HCT116 (cell line): ENCODE data around the gene PHC1. TPM values are rescaled to one million over a fixed set of nuclear protein-coding genes. Genes with fewer than 3 reads are reported as not detected.

Source experiments
- ATAC-seq: fragments of 200-7000 bp; cut with Tn5 transposase; 2 replicates; pipeline ENCODE4 v1.9.1; 2020; ENCODE audit warnings: mild to moderate bottlenecking, moderate library complexity
- BruUV-seq: library from RNA; stranded (reverse); fragments of 400-500 nt; replicated peaks from 2 replicates; lab custom pipeline; 2021; lab: Mats Ljungman, UMichigan
- CTCF ChIA-PET: fragments of 300-600 bp; sonication (Branson Sonifier 250); formaldehyde crosslinking; loops from one replicate; lab custom pipeline; 2021; ENCODE audit warnings: antibody characterized with exemption; lab: Charles Lee
- POLR2A ChIA-PET: fragments of 300-600, 350-600 bp; sonication (Branson Sonifier 250); formaldehyde crosslinking; loops from one replicate; lab custom pipeline; 2021; ENCODE audit warnings: antibody characterized with exemption; lab: Charles Lee
- RAD21 ChIA-PET, 2 experiments: fragments of 300-600 bp; sonication (Branson Sonifier 250); formaldehyde crosslinking; loops; one replicate each; lab custom pipeline; 2023; ENCODE audit warnings: low total read pairs in 2 of 2; ENCODE audit not compliant: uncharacterized antibody in 2 of 2, unreplicated experiment in 2 of 2, low non-redundant PET in 1 of 2; lab: Charles Lee
- DNase-seq: peaks from one replicate; pipeline ENCODE4 v3.0.0-alpha.2; 2010; ENCODE audit warnings: low read depth, low spot score
- H2AFZ ChIP-seq: fragments of 200-600 bp; shearing (Covaris generic), sonication (generic); 2 replicates; pipeline ENCODE4 v1.6.1; 2017; ENCODE audit warnings: low read depth, mixed run types, mixed read lengths, antibody characterized with exemption, low read length; ENCODE audit not compliant: poor library complexity, severe bottlenecking
- H3K27ac ChIP-seq: 2 replicates; pipeline ENCODE4 v1.5.1; 2012; ENCODE audit warnings: low read depth, low read length
- H3K27me3 ChIP-seq: fragments of 200-600 bp; sonication (generic); 2 replicates; pipeline ENCODE4 v1.6.1; 2016; ENCODE audit warnings: mixed run types, low read length, mixed read lengths; ENCODE audit not compliant: insufficient read depth
- H3K36me3 ChIP-seq, 2 experiments: fragments of 200-500 bp in 1 of 2; fragments of 200-600 bp in 1 of 2; sonication (Bioruptor generic) in 1 of 2; sonication (generic) in 1 of 2; 2 replicates each; pipeline versions ENCODE4 v1.5.1 to v1.6.1; 2014 to 2016; ENCODE audit warnings: low read length in 2 of 2, inconsistent platforms in 1 of 2, mixed read lengths in 1 of 2, mixed run types in 1 of 2; ENCODE audit not compliant: insufficient read depth in 2 of 2, control insufficient read depth in 1 of 2
- H3K4me1 ChIP-seq, 2 experiments: fragments of 200-600 bp in 1 of 2; sonication (generic) in 1 of 2; 2 replicates each; pipeline versions ENCODE4 v1.5.1 to v1.6.1; 2012 to 2017; ENCODE audit warnings: low read length in 2 of 2, inconsistent platforms in 1 of 2, mild to moderate bottlenecking in 1 of 2, mixed read lengths in 1 of 2, mixed run types in 1 of 2, moderate library complexity in 1 of 2; ENCODE audit not compliant: insufficient read depth in 2 of 2, control insufficient read depth in 1 of 2
- H3K4me2 ChIP-seq: fragments of 200-600 bp; sonication (generic); 2 replicates; pipeline ENCODE4 v1.6.1; 2017; ENCODE audit warnings: mixed run types, low read length, mixed read lengths
- H3K4me3 ChIP-seq, 2 experiments: fragments of 200-600 bp in 1 of 2; sonication (generic) in 1 of 2; replicated peaks in 1 of 2; 2 replicates each; pipeline ENCODE4 v1.5.1; 2011 to 2016; ENCODE audit warnings: low read length in 2 of 2, control low read depth in 1 of 2, low read depth in 1 of 2, mild to moderate bottlenecking in 1 of 2, mixed read lengths in 1 of 2, mixed run types in 1 of 2
- H3K79me2 ChIP-seq: fragments of 200-600 bp; sonication (generic); 2 replicates; pipeline ENCODE4 v1.6.1; 2017; ENCODE audit warnings: mild to moderate bottlenecking, mixed run types, low read length, moderate library complexity, mixed read lengths; ENCODE audit not compliant: insufficient read depth
- H3K9ac ChIP-seq: fragments of 200-600 bp; sonication (generic); 2 replicates; pipeline ENCODE4 v1.6.1; 2016; ENCODE audit warnings: low read length, mixed read lengths
- H3K9me2 ChIP-seq: fragments of 200-600 bp; sonication (generic), shearing (Covaris generic); 2 replicates; pipeline ENCODE4 v1.6.1; 2017; ENCODE audit warnings: mixed run types, mild to moderate bottlenecking, moderate library complexity; ENCODE audit not compliant: insufficient read depth
- H3K9me3 ChIP-seq, 2 experiments: fragments of 200-500 bp in 1 of 2; fragments of 200-600 bp in 1 of 2; sonication (Bioruptor generic) in 1 of 2; sonication (generic) in 1 of 2; 2 replicates each; pipeline ENCODE4 v1.6.1; 2014 to 2017; ENCODE audit warnings: low read length in 2 of 2, mixed read lengths in 2 of 2, inconsistent platforms in 1 of 2, low read depth in 1 of 2, mild to moderate bottlenecking in 1 of 2, mixed run types in 1 of 2, moderate library complexity in 1 of 2; ENCODE audit not compliant: control insufficient read depth in 1 of 2, insufficient read depth in 1 of 2
- H4K20me1 ChIP-seq: fragments of 200-600 bp; sonication (generic), shearing (Covaris generic); 2 replicates; pipeline ENCODE4 v1.6.1; 2017; ENCODE audit warnings: mixed run types, mild to moderate bottlenecking, moderate library complexity; ENCODE audit not compliant: insufficient read depth
- ATF3 ChIP-seq: IDR thresholded peaks from 2 replicates; pipeline ENCODE4 v1.6.1; 2012
- EZH2phosphoT487 ChIP-seq: fragments of 200-600 bp; IDR thresholded peaks from 2 replicates; pipeline ENCODE4 v1.6.1; 2018; ENCODE audit warnings: antibody characterized with exemption, borderline replicate concordance
- POLR2A ChIP-seq: IDR thresholded peaks from 2 replicates; pipeline ENCODE4 v1.7.0; 2011; ENCODE audit warnings: borderline replicate concordance; ENCODE audit not compliant: insufficient read depth, insufficient read length; ENCODE audit errors: extremely low read depth
- POLR2AphosphoS5 ChIP-seq: IDR thresholded peaks from 2 replicates; pipeline ENCODE4 v1.6.1; 2011; ENCODE audit warnings: mild to moderate bottlenecking, low read depth, low read length, moderate library complexity
- SRF ChIP-seq: IDR thresholded peaks from 2 replicates; pipeline ENCODE4 v1.6.1; 2012; ENCODE audit warnings: low read depth
- YY1 ChIP-seq: IDR thresholded peaks from 2 replicates; pipeline ENCODE4 v1.6.1; 2011; ENCODE audit warnings: low read length, low read depth, moderate library complexity, mild to moderate bottlenecking; ENCODE audit not compliant: insufficient replicate concordance; ENCODE audit errors: extremely low read depth
- ZFX ChIP-seq: fragments of 450-650 bp; IDR thresholded peaks from 2 replicates; pipeline ENCODE4 v1.6.1; 2017
- ZNF274 ChIP-seq: fragments of 200-500 bp; sonication (Bioruptor generic); IDR thresholded peaks from 2 replicates; pipeline ENCODE4 v1.6.1; 2014; ENCODE audit warnings: mild to moderate bottlenecking, low read depth, low read length, inconsistent platforms
- intact Hi-C: fragments of 100-400 bp; cut with micrococcal nuclease; formaldehyde crosslinking; loops from 2 replicates; pipeline ENCODE4 v1.10.0; 2022
- total RNA-seq: library from RNA; stranded (reverse); gene quantifications from one replicate; pipeline ENCODE4 v1.2.1, GENCODE V29; 2021; ENCODE audit not compliant: unreplicated experiment
- TF ChIP-seq, protein P1 (sequence below): IDR thresholded peaks from 2 replicates; pipeline ENCODE4 v1.6.1; 2011; ENCODE audit warnings: mild to moderate bottlenecking, low read length, moderate library complexity; ENCODE audit not compliant: insufficient replicate concordance; ENCODE audit errors: extremely low read depth
- TF ChIP-seq, protein P2 (sequence below): IDR thresholded peaks from 2 replicates; pipeline ENCODE4 v1.6.1; 2012; ENCODE audit warnings: low read depth

PHC1 gene
- total RNA-seq, 1 experiment from 2014 or later: 22.8 TPM

DNA sequence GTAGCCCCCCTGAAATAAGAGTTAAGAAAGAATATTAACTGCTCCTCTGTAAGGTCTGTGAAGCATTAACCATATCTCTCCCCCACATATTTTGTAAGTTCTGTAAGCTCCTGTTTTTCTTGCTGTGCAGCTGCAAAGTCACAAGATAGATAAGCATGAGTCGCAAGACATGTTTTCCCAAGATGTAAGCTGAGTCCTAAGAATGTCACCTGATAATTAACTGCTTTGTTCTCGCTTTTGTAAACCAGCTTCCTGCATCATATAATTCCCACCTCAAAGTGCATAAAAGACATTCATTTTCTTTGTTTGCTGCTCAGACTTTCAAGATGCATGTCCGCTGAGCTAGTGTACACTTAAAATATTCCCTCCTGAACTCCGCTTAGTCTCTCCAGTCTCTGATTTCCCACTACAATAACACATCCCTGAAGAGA, 27.0 kb upstream of the PHC1 start:
- no peak overlapping the region for H3K27ac ChIP-seq
- ChIA-PET RAD21 (no interaction called here), CTCF (no interaction called here), POLR2A (no interaction called here)
- DNase-seq (no peak), ATAC-seq (no peak)
- no TSS peak for BruUV-seq
- no peaks in the 10 kb centered on the region for H3K36me3 ChIP-seq
- H3K4me1 ChIP-seq: peaks cover 0 to 4% of the 10 kb centered on the region in 2 experiments; a peak in 1 of 4 replicates
- TF ChIP-seq YY1: no peak
- TF ChIP-seq POLR2AphosphoS5: no peak
- TF ChIP-seq ATF3: no peak
- TF ChIP-seq SRF: no peak
- no peak for TF ChIP-seq EZH2phosphoT487
- no peak for TF ChIP-seq ZNF274
- TF ChIP-seq, protein P1, sequence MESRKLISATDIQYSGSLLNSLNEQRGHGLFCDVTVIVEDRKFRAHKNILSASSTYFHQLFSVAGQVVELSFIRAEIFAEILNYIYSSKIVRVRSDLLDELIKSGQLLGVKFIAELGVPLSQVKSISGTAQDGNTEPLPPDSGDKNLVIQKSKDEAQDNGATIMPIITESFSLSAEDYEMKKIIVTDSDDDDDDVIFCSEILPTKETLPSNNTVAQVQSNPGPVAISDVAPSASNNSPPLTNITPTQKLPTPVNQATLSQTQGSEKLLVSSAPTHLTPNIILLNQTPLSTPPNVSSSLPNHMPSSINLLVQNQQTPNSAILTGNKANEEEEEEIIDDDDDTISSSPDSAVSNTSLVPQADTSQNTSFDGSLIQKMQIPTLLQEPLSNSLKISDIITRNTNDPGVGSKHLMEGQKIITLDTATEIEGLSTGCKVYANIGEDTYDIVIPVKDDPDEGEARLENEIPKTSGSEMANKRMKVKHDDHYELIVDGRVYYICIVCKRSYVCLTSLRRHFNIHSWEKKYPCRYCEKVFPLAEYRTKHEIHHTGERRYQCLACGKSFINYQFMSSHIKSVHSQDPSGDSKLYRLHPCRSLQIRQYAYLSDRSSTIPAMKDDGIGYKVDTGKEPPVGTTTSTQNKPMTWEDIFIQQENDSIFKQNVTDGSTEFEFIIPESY: no peak
- TF ChIP-seq, protein P2, sequence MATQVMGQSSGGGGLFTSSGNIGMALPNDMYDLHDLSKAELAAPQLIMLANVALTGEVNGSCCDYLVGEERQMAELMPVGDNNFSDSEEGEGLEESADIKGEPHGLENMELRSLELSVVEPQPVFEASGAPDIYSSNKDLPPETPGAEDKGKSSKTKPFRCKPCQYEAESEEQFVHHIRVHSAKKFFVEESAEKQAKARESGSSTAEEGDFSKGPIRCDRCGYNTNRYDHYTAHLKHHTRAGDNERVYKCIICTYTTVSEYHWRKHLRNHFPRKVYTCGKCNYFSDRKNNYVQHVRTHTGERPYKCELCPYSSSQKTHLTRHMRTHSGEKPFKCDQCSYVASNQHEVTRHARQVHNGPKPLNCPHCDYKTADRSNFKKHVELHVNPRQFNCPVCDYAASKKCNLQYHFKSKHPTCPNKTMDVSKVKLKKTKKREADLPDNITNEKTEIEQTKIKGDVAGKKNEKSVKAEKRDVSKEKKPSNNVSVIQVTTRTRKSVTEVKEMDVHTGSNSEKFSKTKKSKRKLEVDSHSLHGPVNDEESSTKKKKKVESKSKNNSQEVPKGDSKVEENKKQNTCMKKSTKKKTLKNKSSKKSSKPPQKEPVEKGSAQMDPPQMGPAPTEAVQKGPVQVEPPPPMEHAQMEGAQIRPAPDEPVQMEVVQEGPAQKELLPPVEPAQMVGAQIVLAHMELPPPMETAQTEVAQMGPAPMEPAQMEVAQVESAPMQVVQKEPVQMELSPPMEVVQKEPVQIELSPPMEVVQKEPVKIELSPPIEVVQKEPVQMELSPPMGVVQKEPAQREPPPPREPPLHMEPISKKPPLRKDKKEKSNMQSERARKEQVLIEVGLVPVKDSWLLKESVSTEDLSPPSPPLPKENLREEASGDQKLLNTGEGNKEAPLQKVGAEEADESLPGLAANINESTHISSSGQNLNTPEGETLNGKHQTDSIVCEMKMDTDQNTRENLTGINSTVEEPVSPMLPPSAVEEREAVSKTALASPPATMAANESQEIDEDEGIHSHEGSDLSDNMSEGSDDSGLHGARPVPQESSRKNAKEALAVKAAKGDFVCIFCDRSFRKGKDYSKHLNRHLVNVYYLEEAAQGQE: no peak
- no peak for TF ChIP-seq ZFX
- no peak for TF ChIP-seq POLR2A
- H3K9me3 ChIP-seq: no peaks in the 10 kb centered on the region
- no peak overlapping the region for H3K4me2 ChIP-seq
- intact Hi-C loops: no loop called here
- no peaks in the 10 kb centered on the region for H3K27me3 ChIP-seq
- H3K9me2 ChIP-seq: no peaks in the 10 kb centered on the region
- H3K9ac ChIP-seq: no peak overlapping the region
- H4K20me1 ChIP-seq: no peaks in the 10 kb centered on the region
- no peak overlapping the region for H3K4me3 ChIP-seq
- no peaks in the 10 kb centered on the region for H3K79me2 ChIP-seq
- H2AFZ ChIP-seq: no peak overlapping the region
